IPS-15b (cell line): ENCODE data around the gene EBF4.
"Not testable (repeated sequence)": the region's sequence is repeated elsewhere in the genome, so short reads cannot be mapped to it uniquely, and the experiment has no call there.

Experiments
- H3K27me3 ChIP-seq: one replicate; pipeline ENCODE4 v1.6.1; 2013; ENCODE audit warnings: low read length; ENCODE audit not compliant: control insufficient read depth, insufficient read depth
- H3K36me3 ChIP-seq: one replicate; pipeline ENCODE4 v1.6.1; 2013; ENCODE audit warnings: low read length; ENCODE audit not compliant: control insufficient read depth, insufficient read depth
- H3K4me1 ChIP-seq: one replicate; pipeline ENCODE4 v1.6.1; 2013; ENCODE audit warnings: mild to moderate bottlenecking, low read length; ENCODE audit not compliant: control insufficient read depth, insufficient read depth
- H3K4me3 ChIP-seq: one replicate; pipeline ENCODE4 v1.5.1; 2013; ENCODE audit warnings: low read depth, low read length
- H3K9ac ChIP-seq: one replicate; pipeline ENCODE4 v1.6.1; 2013; ENCODE audit warnings: low read depth, mild to moderate bottlenecking, low read length
- H3K9me3 ChIP-seq: one replicate; pipeline ENCODE4 v1.6.1; 2013; ENCODE audit warnings: mild to moderate bottlenecking, low read length; ENCODE audit not compliant: control insufficient read depth, insufficient read depth

EBF4 gene

DNA sequence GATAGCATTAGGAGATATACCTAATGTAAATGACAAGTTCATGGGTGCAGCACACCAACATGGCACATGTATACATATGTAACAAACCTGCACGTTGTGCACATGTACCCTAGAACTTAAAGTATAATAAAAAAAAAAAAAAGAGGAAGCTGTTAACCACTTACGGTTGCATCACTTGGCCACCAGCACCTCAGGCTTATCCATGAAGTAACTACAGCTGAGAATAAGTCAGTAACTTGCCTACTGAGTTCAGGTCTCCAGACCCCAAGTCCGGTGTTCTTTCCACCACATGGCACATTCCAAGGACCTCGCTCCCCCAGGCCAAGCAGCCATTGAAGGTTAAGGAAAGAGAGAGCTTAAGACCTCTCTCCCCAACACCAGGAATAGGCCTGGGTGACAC lies 7.8 kb upstream of the EBF4 start:
- H3K36me3 ChIP-seq, H3K4me1 ChIP-seq, H3K9me3 ChIP-seq, H3K4me3 ChIP-seq, H3K9ac ChIP-seq: not testable (repeated sequence)
- peaks cover 31% of the 10 kb centered on the region for H3K27me3 ChIP-seq

DNA sequence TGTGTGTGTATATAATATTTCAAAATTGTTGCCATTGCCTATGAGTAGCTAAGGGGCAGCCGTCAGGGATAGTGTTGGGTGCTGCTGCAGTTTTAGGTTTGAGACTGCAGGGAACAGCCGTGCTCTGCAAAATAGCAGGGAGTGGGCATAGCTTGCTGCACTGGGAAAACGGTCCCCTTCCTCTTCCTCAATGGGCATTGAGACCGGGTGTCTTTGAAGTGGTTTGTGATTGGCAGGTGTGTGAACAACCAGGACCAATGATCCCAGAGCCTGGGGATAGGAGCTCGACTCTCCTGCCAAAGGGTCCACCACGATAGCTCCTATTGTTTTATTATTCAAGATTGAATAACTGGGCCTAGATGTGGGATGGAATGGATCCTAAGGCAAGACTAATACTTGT lies 5.1 kb upstream of the EBF4 start:
- Histone ChIP-seq H3K4me3 (no peak overlapping the region), H3K27me3 (peaks cover 53% of the 10 kb centered on the region), H3K36me3 (no peaks in the 10 kb centered on the region), H3K9me3 (no peaks in the 10 kb centered on the region), H3K4me1 (peaks cover 4% of the 10 kb centered on the region), H3K9ac (no peak overlapping the region)

DNA sequence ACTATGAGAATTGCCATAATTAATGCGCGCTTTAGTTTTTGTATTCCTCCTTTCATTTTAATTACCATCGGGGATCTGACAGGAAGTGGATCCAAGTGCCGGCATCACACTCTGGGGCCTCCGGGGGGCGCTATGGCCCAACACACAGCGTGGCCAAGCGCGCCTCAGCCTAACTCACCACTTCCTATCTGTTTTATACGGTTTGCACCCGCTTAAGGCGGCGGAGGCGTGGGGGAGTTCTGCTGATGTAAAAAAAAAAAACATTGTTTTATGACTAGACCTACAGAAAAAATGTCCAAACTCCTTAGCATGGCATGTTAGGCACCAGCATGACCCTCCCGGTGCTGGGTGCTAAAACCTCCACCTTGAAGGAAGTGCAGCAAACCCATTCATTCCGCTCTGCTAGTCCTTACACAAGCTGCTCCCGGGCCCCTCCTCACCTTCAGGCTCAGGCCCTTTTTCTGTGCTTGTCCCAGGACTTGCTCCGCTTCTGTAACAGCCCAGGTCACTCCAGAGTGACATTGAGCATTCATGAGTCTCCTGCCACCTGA lies 4.5 kb upstream of the EBF4 start:
- Histone ChIP-seq H3K9me3 (no peaks in the 10 kb centered on the region), H3K4me3 (peak overlapping the region; percentile 43), H3K9ac (no peak overlapping the region), H3K27me3 (peaks cover 53% of the 10 kb centered on the region), H3K4me1 (peaks cover 4% of the 10 kb centered on the region), H3K36me3 (no peaks in the 10 kb centered on the region)

DNA sequence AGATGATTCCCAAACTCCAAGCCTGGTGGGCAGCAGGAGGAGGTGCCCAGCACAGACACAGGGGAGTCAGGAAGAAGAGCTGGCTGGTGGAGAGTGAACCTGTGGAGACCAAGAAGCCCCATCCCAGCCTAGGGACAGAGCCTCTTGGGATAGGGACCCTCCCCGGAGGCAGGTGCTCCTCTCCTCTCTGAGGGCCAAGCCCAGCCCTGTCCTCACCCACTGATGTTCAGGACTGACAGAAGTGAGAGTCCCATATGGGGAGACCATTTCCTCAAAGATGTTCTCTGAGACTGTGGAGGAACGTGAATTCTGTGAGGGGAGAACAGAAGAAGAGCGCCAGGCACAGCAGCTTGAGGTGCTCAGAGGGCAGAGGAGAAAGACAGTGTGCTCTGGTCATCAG lies 2.4 kb upstream of the EBF4 start:
- H3K27me3 ChIP-seq: peaks cover 71% of the 10 kb centered on the region
- H3K4me1 ChIP-seq: peaks cover 4% of the 10 kb centered on the region
- H3K9ac ChIP-seq: no peak overlapping the region
- H3K36me3 ChIP-seq: no peaks in the 10 kb centered on the region
- no peaks in the 10 kb centered on the region for H3K9me3 ChIP-seq
- no peak overlapping the region for H3K4me3 ChIP-seq

DNA sequence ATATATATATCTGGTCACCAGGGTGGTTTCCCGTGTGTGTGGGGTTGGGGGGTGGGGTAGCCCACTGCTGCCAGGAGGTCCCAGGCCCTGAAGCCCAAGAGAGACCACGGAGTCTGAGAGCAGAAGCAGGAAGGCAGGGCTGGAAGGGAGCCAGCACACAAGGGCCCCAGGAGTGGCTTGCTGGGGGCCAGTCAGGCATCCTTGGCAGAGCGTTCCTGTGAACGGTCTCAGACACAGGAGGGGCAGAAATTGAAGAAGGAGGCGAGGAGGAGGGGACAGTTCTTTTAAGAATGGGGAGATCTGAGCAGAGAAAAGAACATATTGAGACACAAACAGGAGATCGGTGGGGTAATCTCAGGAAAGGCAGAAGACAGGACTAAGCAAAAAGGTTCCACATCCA lies 1.9 kb upstream of the EBF4 start:
- H3K27me3 ChIP-seq: peaks cover 73% of the 10 kb centered on the region
- H3K9ac ChIP-seq: no peak overlapping the region

DNA sequence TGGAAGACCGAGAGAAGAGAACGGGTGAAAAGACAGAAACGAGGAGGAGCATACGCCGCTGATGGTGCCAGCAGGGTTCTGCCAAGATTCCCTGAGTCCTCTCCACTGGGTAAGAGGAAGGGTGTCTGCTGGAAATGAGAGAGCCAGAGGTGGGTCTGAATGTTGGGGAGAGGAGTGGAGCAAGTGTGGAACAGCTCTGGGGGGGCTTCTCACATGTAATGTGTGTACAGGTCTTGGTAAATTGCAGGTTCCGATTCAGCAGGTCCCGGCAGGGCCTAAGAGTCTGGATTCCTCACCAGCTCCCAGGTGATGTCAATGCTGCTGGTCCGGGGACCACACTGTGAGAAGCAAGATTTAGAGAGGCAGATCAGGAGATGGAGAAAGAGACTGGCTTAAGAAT lies 1.5 kb upstream of the EBF4 start:
- Histone ChIP-seq H3K4me1 (peaks cover 4% of the 10 kb centered on the region), H3K9ac (no peak overlapping the region), H3K36me3 (no peaks in the 10 kb centered on the region), H3K27me3 (peaks cover 73% of the 10 kb centered on the region), H3K9me3 (no peaks in the 10 kb centered on the region), H3K4me3 (no peak overlapping the region)

More for the DNA sequence above, 1.9 kb upstream of the EBF4 start:
- no peak overlapping the region for H3K4me3 ChIP-seq
- H3K4me1 ChIP-seq: peaks cover 4% of the 10 kb centered on the region
- no peaks in the 10 kb centered on the region for H3K9me3 ChIP-seq
- no peaks in the 10 kb centered on the region for H3K36me3 ChIP-seq

DNA sequence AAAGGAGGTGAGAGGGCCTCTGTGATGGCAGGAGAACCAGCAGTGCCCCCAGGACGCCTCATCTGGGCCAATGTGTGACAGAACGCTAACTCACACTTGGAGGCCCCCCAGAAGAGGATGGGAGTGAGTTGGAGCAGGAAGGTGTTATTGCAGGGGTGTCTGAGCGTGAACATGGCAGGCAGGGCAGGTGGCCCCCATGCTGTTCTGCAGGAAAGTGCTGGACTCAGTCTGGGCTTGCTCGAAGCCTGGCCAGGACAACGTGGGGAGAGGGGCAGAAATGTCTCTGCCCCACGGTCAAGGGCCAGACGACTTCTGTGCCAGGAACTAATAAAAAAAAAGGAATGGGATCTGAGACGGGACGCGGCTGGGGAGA lies 931 bp upstream of the EBF4 start:
- Histone ChIP-seq H3K4me1 (peaks cover 4% of the 10 kb centered on the region), H3K4me3 (peak overlapping the region; percentile 69), H3K9me3 (no peaks in the 10 kb centered on the region), H3K27me3 (peaks cover 75% of the 10 kb centered on the region), H3K36me3 (no peaks in the 10 kb centered on the region), H3K9ac (no peak overlapping the region)

DNA sequence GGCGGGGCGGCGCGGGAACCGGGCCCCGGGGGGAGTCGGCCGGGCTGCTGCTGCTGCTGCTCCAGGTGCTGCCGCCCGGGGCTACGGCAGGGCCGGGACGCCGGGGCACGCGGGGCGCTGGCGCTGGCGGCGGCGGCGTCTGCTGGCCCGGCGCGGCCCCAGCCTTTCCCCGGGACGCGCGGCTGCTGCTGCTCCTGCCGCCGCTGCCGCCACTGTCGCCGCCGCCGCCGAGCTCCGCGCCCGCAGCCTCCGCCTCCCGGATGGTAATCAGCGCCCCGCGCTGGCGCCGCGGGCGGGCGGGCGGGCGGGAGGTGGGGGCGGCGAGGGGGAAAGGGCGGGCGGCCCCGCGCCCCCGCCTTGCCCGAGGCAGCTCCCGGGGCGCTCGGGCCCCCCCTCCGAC lies 306 bp downstream of the EBF4 start:
- H3K9me3 ChIP-seq: no peaks in the 10 kb centered on the region
- no peaks in the 10 kb centered on the region for H3K36me3 ChIP-seq
- peaks cover 84% of the 10 kb centered on the region for H3K27me3 ChIP-seq
- H3K4me3 ChIP-seq: peak overlapping the region; percentile 41
- peaks cover 4% of the 10 kb centered on the region for H3K4me1 ChIP-seq
- H3K9ac ChIP-seq: no peak overlapping the region

DNA sequence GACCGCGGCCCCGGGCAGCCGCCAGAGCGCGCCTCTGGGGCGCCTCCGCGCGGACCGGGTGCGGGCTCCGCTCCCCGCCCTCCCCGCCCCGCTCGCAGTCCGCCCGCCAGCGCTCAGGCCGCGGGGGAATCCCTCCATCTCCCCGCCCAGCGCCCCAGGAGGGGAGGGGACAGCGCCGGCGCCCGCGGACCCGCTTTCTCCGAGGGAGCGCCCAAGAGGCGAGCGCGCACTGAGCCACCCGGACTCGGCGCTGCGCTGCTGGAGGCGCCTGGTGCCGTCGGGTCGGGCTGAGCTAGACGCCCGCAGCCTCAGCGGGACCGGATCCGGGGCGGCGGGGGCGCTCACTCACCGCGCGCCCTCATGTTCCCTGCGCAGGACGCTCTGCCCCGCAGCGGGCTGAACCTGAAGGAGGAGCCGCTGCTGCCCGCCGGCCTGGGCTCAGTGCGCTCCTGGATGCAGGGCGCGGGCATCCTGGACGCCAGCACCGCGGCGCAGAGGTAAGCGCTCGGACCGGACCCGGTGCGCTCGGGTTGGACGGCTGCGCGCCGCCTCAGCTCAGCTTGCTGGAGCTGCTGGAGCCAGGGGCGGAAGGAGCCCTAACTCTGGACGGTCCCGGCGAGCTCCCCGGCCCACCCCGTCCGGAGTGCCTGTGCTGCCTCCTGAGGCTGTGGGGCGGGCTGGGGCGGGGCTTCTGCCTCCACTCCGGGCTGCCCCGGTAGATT lies 867 bp downstream of the EBF4 start:
- Histone ChIP-seq H3K4me1 (peaks cover 2% of the 10 kb centered on the region), H3K9me3 (no peaks in the 10 kb centered on the region), H3K36me3 (no peaks in the 10 kb centered on the region), H3K9ac (no peak overlapping the region), H3K4me3 (peak overlapping the region; percentile 41), H3K27me3 (peaks cover 86% of the 10 kb centered on the region)

DNA sequence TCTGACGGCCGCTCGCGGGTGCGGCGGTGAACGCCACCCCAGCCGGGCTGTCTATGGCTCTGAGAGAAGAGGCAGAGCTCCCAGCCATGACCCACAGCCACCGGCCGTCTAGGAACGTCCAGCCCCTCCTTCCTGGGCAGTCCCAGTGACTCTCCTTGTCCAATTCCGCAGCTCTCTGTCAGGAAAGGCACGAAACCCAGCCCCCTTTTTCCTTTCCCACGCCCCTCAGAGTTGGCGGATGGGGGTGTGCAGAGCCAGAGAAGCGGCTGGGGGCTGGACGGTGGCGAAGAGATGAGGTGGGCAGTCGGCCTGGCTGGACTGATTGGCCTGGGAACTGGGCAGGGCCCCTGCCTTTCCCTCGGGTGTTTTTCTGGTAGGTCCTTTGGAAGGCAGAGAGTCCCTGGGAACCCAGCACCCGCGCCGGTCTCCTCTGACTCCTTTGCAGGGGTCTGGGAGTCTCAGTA lies 1.5 kb downstream of the EBF4 start:
- H3K36me3 ChIP-seq: no peaks in the 10 kb centered on the region
- H3K27me3 ChIP-seq: peaks cover 86% of the 10 kb centered on the region
- H3K4me1 ChIP-seq: no peaks in the 10 kb centered on the region
- H3K9ac ChIP-seq: no peak overlapping the region
- no peaks in the 10 kb centered on the region for H3K9me3 ChIP-seq
- H3K4me3 ChIP-seq: peak overlapping the region; percentile 41

DNA sequence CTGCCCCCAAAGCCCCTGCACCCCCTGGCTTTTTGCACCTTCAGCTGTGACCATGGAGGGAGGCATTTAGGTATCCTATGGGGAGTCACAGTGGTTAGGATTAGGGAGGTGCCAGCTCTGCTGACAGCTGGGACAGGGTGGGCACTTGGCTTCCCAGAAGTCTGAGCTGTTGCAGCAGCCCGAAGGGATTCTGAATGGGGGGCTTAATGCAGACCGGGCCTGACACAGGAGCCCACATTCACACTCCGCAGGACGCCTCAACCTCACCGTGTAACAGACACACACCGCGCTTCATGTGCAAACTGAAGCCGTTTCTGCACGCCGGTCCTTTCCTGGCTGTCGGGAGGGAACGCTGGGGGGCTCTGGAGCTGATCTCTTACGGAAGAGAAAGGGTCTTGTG lies 1.9 kb downstream of the EBF4 start:
- H3K27me3 ChIP-seq: peaks cover 86% of the 10 kb centered on the region
- peak overlapping the region; percentile 41 for H3K4me3 ChIP-seq
- no peaks in the 10 kb centered on the region for H3K4me1 ChIP-seq
- no peaks in the 10 kb centered on the region for H3K36me3 ChIP-seq
- H3K9me3 ChIP-seq: no peaks in the 10 kb centered on the region
- H3K9ac ChIP-seq: no peak overlapping the region

DNA sequence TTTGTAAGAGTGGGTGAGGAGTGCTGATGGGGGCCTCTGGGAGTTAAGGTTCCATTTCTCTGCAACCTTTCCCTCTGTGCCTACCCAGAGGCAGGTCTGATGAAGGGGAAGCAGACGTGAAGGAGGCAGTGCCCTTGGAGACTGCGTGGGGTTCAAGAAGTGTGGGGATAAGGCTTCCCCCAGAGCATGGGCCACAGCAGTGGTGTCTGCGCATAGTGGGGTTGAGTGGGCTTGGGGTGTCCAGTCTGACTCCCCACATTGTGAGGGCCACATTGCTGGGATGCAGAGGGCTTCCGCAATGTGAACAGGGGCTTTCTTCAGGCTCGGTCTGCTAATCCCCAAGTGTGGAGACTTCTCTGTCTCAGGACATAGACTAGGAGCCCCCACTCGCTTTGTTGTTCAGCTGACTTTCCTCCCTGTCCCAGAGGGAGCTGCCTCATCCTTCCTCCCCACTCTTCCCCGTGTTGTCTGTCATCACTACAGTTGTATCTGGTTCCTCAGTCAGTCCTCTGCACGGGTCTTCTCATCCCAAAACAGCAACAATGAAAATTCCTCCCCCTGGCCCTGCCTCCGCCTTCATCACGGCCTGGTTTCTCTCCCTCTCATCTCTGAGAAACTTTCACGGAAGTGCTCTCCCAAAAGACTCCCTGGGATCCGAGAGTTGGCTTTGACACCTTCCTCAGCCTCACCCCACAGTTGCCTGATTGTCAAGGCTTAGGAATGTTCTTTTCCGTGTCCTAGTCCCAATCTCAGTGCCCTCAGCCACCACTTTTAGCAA lies 2.8 kb downstream of the EBF4 start:
- peaks cover 86% of the 10 kb centered on the region for H3K27me3 ChIP-seq

More for the DNA sequence above, 2.8 kb downstream of the EBF4 start:
- Histone ChIP-seq H3K4me3 (no peak overlapping the region), H3K9me3 (no peaks in the 10 kb centered on the region), H3K36me3 (no peaks in the 10 kb centered on the region), H3K4me1 (peaks cover under 1% of the 10 kb centered on the region), H3K9ac (no peak overlapping the region)
